OCI-LY3 (cell line): ENCODE results near the gene SRF.
A peak's percentile ranks its signal among the peaks of the same experiment; 100 is the strongest.

Experiments
- H2AFZ ChIP-seq: fragments of 200-600, 300-600 bp; shearing (Covaris generic); 2 replicates; pipeline ENCODE4 v1.6.0; 2014; ENCODE audit warnings: antibody characterized with exemption, low read depth, low read length
- H3K27ac ChIP-seq: fragments of 200-600, 300-600 bp; sonication (generic); 2 replicates; pipeline ENCODE4 v1.5.1; 2014; ENCODE audit warnings: mild to moderate bottlenecking, low read length, moderate library complexity, mixed read lengths
- H3K27me3 ChIP-seq: fragments of 200-600, 300-600 bp; sonication (generic); 2 replicates; pipeline ENCODE4 v1.6.1; 2014; ENCODE audit warnings: low read depth, low read length, mixed read lengths
- H3K36me3 ChIP-seq: fragments of 200-600, 300-600 bp; sonication (generic); replicated peaks from 2 replicates; pipeline ENCODE3; 2014; ENCODE audit warnings: low read depth, low read length, mixed read lengths
- H3K4me1 ChIP-seq: fragments of 300-600, 200-600 bp; sonication (generic); 2 replicates; pipeline ENCODE4 v1.6.1; 2014; ENCODE audit warnings: low read length, mixed read lengths
- H3K4me2 ChIP-seq: fragments of 200-600, 300-600 bp; sonication (generic); 2 replicates; pipeline ENCODE4 v1.6.1; 2014; ENCODE audit warnings: low read length, mixed read lengths
- H3K4me3 ChIP-seq: fragments of 300-600, 200-600 bp; sonication (generic); 2 replicates; pipeline ENCODE4 v1.5.1; 2014; ENCODE audit warnings: antibody characterized with exemption, mild to moderate bottlenecking, low read length, moderate library complexity
- H3K79me2 ChIP-seq: fragments of 300-600, 200-600 bp; shearing (Covaris generic); 2 replicates; pipeline ENCODE4 v1.6.1; 2014; ENCODE audit warnings: mild to moderate bottlenecking, low read length, mixed read lengths
- H3K9ac ChIP-seq: fragments of 300-600, 200-600 bp; shearing (Covaris generic); 2 replicates; pipeline ENCODE4 v1.6.0; 2014; ENCODE audit warnings: mild to moderate bottlenecking, low read length, moderate library complexity
- H3K9me3 ChIP-seq: fragments of 200-600, 300-600 bp; shearing (Covaris generic); 2 replicates; pipeline ENCODE4 v1.6.1; 2014; ENCODE audit warnings: low read length, mixed read lengths; ENCODE audit not compliant: insufficient read depth
- H4K20me1 ChIP-seq: fragments of 200-600, 300-600 bp; sonication (generic); 2 replicates; pipeline ENCODE4 v1.6.1; 2016; ENCODE audit warnings: low read length, mixed read lengths; ENCODE audit not compliant: insufficient read depth
- EZH2phosphoT487 ChIP-seq: fragments of 200-600 bp; shearing (Covaris generic); IDR thresholded peaks from 2 replicates; pipeline ENCODE4 v1.6.1; 2018; ENCODE audit warnings: antibody characterized with exemption, mixed run types, low read depth
- TF ChIP-seq, protein P1 (sequence below): fragments of 200-600, 300-600 bp; sonication (generic); IDR thresholded peaks from 2 replicates; pipeline ENCODE4 v1.5.1; 2014; ENCODE audit warnings: antibody characterized with exemption, low read length, low read depth

The SRF gene

DNA sequence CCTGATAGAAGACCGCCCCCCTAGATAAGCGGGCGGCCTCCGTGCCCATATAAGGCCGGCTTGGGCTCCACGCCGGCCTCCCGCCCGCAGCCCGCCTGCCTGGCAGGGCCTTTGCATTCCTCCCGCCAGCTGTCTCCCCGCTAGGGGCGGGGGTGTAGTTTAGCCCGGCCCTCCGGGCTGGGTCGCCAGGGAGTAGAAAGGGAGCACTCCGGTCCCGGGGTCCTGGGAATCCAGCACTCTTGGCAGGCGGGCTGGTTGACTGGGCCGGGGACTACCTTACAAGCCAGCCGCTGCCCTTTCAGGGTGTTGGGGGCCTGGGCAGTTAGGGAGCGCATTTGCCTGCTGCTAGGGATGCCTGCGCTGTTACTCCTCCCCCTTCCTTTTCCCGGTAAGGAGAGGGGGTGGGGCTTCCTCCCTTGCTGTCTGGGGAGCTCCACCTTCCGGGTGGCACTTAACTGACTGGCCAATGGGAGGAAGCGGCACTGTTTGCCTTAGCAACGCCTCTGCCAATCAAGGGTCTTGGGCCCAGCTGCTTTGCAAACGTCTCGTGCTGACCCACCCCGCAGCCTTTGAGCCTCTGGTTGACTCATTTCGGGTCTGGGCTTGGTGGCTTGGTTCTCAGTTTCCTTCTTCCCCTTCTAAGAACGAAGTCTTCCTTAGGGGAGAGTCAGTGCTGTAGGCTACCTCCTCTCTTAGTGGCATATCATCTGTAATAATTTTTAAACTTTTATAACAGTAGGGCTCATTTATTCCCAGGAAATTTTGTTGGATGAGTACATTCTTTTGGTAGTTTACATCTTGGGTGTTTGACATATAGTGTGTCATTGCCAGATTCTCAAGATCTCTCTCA is 3.4 kb downstream of the SRF start:
- H4K20me1 ChIP-seq, result peaks cover 33% of the 10 kb centered on the region
- H3K9me3 ChIP-seq, result no peaks in the 10 kb centered on the region
- H3K9ac ChIP-seq, result peak overlapping the region; percentile 93
- peak overlapping the region; percentile 86 for H3K4me3 ChIP-seq
- peaks cover 46% of the 10 kb centered on the region for H3K36me3 ChIP-seq
- no peaks in the 10 kb centered on the region for H3K27me3 ChIP-seq
- peaks cover 49% of the 10 kb centered on the region for H3K79me2 ChIP-seq
- H2AFZ ChIP-seq, result no peak overlapping the region
- peak overlapping the region; percentile 97 for H3K4me2 ChIP-seq
- TF ChIP-seq, protein P1, sequence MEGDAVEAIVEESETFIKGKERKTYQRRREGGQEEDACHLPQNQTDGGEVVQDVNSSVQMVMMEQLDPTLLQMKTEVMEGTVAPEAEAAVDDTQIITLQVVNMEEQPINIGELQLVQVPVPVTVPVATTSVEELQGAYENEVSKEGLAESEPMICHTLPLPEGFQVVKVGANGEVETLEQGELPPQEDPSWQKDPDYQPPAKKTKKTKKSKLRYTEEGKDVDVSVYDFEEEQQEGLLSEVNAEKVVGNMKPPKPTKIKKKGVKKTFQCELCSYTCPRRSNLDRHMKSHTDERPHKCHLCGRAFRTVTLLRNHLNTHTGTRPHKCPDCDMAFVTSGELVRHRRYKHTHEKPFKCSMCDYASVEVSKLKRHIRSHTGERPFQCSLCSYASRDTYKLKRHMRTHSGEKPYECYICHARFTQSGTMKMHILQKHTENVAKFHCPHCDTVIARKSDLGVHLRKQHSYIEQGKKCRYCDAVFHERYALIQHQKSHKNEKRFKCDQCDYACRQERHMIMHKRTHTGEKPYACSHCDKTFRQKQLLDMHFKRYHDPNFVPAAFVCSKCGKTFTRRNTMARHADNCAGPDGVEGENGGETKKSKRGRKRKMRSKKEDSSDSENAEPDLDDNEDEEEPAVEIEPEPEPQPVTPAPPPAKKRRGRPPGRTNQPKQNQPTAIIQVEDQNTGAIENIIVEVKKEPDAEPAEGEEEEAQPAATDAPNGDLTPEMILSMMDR, result no peak
- peak overlapping the region; percentile 78 for H3K27ac ChIP-seq
- peaks cover 33% of the 10 kb centered on the region for H3K4me1 ChIP-seq

- peaks cover 33% of the 10 kb centered on the region for H4K20me1 ChIP-seq
- H3K9me3 ChIP-seq, result no peaks in the 10 kb centered on the region
- no peak overlapping the region for H3K4me3 ChIP-seq
- peaks cover 46% of the 10 kb centered on the region for H3K36me3 ChIP-seq
- H3K79me2 ChIP-seq, result peaks cover 49% of the 10 kb centered on the region
- H3K27me3 ChIP-seq, result no peaks in the 10 kb centered on the region
- H2AFZ ChIP-seq, result no peak overlapping the region
- no peak overlapping the region for H3K9ac ChIP-seq
- H3K4me2 ChIP-seq, result no peak overlapping the region; the same call in 1 of the 2 replicates
- H3K27ac ChIP-seq, result no peak overlapping the region
- TF ChIP-seq, protein P1, result no peak
- no peak for TF ChIP-seq EZH2phosphoT487
- peaks cover 28% of the 10 kb centered on the region for H3K4me1 ChIP-seq
Measured at GRCh38 chr6:43175676-43176422, 4.8 kb downstream of the SRF start.

DNA sequence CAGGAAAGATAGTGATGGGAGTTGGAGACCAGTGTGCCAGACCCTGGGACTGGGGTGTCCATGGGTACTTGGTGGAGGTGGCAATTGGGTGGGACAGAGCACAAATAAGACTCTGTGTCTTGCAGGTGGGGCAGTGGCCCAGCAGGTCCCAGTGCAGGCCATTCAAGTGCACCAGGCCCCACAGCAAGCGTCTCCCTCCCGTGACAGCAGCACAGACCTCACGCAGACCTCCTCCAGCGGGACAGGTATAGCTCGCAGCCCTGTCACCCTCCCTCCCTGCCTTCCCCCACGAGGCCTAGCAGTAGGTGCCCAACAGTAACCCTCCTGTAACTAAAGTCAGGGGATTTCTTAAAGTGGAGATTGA is 5.3 kb downstream of the SRF start:
- Histone ChIP-seq H3K4me1 (peaks cover 29% of the 10 kb centered on the region), H3K36me3 (peaks cover 49% of the 10 kb centered on the region), H3K27ac (no peak overlapping the region), H3K9ac (no peak overlapping the region), H3K27me3 (no peaks in the 10 kb centered on the region), H3K79me2 (peaks cover 48% of the 10 kb centered on the region), H3K4me3 (no peak overlapping the region), H3K9me3 (no peaks in the 10 kb centered on the region), H4K20me1 (peaks cover 33% of the 10 kb centered on the region), H3K4me2 (no peak overlapping the region), H2AFZ (no peak overlapping the region)
- TF ChIP-seq, protein P1, result no peak
- no peak for TF ChIP-seq EZH2phosphoT487

DNA sequence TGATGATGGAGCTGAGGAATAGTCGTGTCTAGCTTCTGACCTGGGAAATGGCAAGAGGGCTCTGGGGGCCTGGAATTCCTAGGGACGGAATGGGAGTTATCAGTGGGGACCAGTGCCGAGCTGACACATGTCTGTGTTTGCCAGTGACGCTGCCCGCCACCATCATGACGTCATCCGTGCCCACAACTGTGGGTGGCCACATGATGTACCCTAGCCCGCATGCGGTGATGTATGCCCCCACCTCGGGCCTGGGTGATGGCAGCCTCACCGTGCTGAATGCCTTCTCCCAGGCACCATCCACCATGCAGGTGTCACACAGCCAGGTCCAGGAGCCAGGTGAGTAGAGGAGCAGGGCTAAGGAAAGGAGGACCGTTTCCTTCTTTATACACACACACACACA is 7.1 kb downstream of the SRF start:
- H3K79me2 ChIP-seq, result peaks cover 40% of the 10 kb centered on the region
- peaks cover 26% of the 10 kb centered on the region for H4K20me1 ChIP-seq
- H3K4me1 ChIP-seq, result peaks cover 33% of the 10 kb centered on the region
- no peaks in the 10 kb centered on the region for H3K9me3 ChIP-seq
- H2AFZ ChIP-seq, result no peak overlapping the region
- TF ChIP-seq, protein P1, result no peak
- TF ChIP-seq EZH2phosphoT487, result no peak
- H3K4me2 ChIP-seq, result no peak overlapping the region
- H3K27me3 ChIP-seq, result no peaks in the 10 kb centered on the region
- no peak overlapping the region for H3K4me3 ChIP-seq
- peaks cover 49% of the 10 kb centered on the region for H3K36me3 ChIP-seq
- no peak overlapping the region for H3K9ac ChIP-seq
- no peak overlapping the region for H3K27ac ChIP-seq
